Breast epithelium (tissue), 3 donors: ENCODE results near the gene IRF6.

ENCODE experiments used
- CTCF ChIP-seq, 3 donors: fragments of 450-650 bp; IDR thresholded peaks; one replicate each; pipeline ENCODE4 v1.5.1; 2016 to 2017; ENCODE audit warnings: antibody characterized with exemption in 3 of 3, mild to moderate bottlenecking in 3 of 3, moderate library complexity in 3 of 3
- POLR2A ChIP-seq: fragments of 450-650 bp; IDR thresholded peaks from one replicate; pipeline ENCODE4 v1.6.1; 2016; ENCODE audit warnings: antibody characterized with exemption, mild to moderate bottlenecking, moderate library complexity
- POLR2AphosphoS5 ChIP-seq, 3 donors: sonication (generic); formaldehyde crosslinking; IDR thresholded peaks; one replicate each; pipeline ENCODE4 v1.6.1; 2017; ENCODE audit warnings: antibody characterized with exemption in 3 of 3

- TF ChIP-seq CTCF (IDR thresholded peaks at IDR 0.05), result no peak
- TF ChIP-seq POLR2A, result no peak
- no peak for TF ChIP-seq POLR2AphosphoS5 (IDR thresholded peaks at IDR 0.05)
Measured at GRCh38 chr1:209797978-209798639, 7.8 kb downstream of the IRF6 start.
